Fibroblast of peridontal ligament (primary cell): ENCODE results near the gene ADGRB3.
"Not testable (repeated sequence)": the region's sequence is repeated elsewhere in the genome, so short reads cannot be mapped to it uniquely, and the experiment has no call there.

Source experiments
- DNase-seq: peaks from one replicate; pipeline ENCODE4 v3.0.0-alpha.2; 2010; ENCODE audit errors: extremely low read depth

Gene ADGRB3

DNA sequence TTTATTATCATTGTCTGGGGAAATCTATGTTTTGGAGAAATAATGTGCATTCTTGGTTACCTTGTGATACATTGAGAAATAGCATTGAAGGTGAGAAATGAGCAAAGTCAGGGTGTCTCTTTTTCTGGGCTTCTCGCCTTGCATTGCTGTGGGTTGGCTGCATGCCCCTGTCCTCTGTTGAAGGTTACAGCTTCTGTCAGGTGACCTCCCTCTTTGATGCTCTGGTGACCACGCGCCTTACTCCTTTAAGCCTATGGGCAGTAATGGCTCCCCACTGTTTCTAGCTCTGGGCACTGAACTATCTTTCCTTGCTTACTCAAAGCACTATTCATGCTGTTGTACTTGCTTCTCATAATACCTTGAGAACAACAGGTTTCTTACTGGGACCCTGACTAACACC lies 14.6 kb downstream of the ADGRB3 start:
- DNase-seq: no peak

- no peak for DNase-seq
Measured at GRCh38 chr6:68650142-68650541, 15.1 kb downstream of the ADGRB3 start.

- no peak for DNase-seq
Measured at GRCh38 chr6:68651011-68651985, 16.2 kb downstream of the ADGRB3 start.

DNA sequence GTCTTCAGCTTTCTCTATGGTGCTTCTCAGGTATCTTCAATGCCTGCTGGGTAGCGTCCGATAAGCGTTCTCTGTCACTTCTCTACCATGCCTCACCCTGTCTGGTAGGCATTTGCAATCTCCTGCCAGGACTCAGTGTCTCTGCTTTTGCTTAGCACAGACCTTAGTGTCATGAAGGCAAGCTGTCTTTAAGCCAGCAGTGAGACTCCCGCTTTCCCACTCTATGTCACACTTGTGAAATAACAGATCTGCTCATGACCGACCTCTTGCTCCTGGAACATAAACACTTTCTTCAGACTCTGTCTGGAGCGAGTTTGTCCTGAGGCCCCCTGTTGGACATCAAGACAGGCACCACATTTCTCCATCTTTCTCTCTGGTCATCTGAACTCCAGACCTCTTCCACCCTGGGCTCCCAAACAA lies 17.0 kb downstream of the ADGRB3 start:
- DNase-seq: no peak

GRCh38 chr6:68653074-68653705 lies 18.1 kb downstream of the ADGRB3 start:
- DNase-seq: no peak

DNA sequence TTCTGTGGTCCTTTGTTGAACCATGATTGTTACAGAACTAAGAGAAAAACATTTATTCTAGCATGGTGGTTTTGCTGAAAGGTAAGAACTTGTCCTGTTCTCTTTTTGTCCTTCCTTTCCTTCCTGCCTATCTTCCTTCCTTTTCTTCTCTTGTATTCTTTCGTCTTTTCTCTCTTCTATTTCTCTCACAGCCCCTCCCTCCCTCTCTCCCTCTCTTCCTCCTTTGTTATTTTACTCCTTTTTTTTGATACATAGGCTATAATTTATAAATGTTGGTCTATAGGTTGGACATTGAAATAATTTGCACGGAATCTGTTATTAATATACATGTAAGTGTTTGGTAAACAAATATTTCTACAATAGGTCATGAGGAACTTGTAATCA lies 18.6 kb downstream of the ADGRB3 start:
- DNase-seq: no peak

- DNase-seq: no peak
Measured at GRCh38 chr6:68654134-68654533, 19.1 kb downstream of the ADGRB3 start.

DNA sequence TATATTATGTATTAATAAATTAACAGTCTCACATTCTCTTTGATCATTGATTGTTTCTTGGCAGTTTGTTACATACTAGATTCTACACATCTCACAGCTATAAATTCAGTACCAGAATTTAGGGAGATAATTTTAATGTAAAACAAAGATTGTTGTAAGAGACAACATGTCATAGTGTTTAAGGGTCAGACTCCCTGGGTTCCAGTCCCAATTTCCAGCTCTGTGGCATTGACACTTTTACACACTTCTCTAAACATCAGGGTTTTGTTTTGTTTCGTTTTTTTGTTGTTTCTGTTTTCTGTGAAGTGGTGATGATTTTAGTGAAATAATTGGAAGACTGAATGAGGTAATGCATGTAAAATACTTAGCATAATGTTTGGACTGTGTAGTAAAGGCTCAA lies 19.9 kb downstream of the ADGRB3 start:
- no peak for DNase-seq

DNA sequence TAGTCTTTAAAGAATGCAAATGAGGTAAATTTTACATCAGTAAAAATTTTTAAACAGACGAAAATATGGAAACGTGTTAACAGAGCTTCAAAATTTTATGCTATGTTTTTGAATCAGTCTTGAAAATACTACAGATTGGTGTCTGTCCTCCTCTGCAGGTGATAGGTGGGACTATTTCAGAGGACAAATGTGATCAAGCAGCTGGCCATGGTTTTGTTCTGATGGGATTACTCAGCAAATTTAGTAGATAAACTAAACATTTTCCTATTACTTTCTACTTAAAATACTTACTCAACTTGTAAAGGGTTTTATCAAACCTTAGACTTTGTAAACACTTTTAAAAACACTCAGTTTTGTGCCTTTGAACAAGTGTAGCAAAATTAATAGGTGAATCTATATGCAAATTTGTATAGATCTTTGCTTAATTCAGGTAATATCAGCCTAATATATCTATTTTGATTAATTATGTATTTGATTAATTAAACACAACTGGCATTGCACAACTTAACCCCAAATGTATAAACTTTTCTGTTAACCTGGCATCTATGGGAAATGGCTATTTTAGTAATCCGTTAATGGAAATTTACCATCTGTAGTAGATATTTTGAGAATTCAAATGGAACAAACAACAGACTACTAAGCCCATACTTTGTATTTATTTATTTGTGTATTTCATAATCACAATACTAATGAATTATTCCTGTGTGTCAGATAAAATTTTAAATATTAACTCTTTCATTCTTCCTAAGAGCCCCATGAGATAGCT lies 22.5 kb downstream of the ADGRB3 start:
- no peak for DNase-seq

DNA sequence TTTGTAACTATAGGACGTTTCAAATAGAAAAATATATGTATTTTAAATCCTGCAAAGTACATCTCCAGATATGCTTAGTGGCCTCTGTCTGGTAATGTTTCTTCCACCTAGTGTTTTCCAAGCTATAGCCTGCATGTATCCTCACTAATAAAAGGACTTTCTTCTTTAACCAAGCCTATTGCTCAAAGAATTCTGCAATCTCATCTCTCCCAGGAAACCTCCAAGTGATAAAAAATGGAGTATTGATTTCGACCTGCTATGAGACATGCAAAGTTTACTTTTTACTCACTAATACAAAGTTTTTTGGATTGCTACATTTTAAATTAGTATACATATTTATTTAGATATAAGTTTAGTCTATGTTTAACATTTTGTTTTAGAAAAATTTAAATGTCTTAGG lies 23.3 kb downstream of the ADGRB3 start:
- no peak for DNase-seq

- no peak for DNase-seq
Measured at GRCh38 chr6:68673255-68673654, 38.2 kb downstream of the ADGRB3 start.

- DNase-seq: no peak
Measured at GRCh38 chr6:68675548-68675947, 40.5 kb downstream of the ADGRB3 start.

GRCh38 chr6:68676094-68676493 lies 41.0 kb downstream of the ADGRB3 start:
- not testable (repeated sequence) for DNase-seq

GRCh38 chr6:68677058-68677457 lies 42.0 kb downstream of the ADGRB3 start:
- DNase-seq: no peak

DNA sequence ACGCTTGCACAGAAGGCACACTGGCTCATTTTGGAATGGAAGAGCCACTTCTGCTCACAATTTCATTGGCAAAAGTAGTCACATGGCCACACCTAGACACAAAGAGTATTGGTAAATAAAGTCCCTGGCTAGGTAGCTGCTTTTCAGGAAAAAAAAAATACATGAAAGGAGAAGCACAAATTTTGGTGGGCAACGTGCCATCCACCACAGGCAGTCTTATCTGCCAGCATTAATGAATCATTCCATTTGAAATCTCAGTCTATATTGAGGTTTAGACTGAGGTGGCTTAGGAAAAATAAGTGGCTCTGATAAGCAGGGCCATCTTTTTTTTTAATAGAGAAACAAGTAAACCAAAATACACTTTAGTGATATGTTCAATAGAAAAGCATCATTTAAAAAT lies 44.3 kb downstream of the ADGRB3 start:
- no peak for DNase-seq

DNA sequence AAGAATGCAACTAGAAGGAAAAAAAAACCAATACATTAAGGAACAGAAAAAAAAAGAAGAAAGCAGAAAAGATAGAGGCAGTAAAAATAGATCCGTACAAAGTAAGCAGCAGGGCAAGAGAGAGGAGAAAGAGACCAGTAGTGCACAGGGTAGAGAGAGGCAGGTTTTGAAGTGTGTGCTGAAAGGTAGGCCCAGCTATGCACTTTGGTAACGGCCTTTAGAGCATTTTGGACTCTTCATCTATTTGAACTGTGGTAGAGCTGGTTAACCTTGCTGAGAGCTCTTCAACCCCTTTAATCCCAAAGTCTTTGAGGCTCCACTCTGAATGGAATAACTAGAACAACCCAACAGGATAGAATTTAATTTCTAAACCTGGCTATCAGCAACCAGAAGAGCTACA lies 45.2 kb downstream of the ADGRB3 start:
- no peak for DNase-seq

GRCh38 chr6:68689910-68690309 lies 54.8 kb downstream of the ADGRB3 start:
- DNase-seq: no peak

GRCh38 chr6:68691120-68691519 lies 56.0 kb downstream of the ADGRB3 start:
- no peak for DNase-seq

DNA sequence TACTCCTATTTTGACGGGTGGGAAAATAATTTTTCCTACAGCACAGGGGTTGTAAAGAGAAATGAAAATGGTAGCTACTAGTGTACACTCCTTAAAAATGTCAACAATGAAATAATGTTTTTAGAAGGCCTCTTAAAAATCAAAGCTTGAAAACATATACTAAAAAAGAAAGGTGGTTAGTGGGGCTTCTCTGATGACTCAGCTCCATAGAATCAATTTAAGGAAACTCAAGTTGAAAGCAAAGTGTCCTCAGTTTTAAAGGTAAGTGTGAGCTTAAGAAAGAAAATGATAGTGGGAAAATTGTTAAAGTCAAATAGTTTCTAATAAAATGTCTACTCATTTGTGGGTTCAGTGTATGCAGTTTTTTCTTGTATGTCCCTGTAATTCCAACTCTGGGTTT lies 58.2 kb downstream of the ADGRB3 start:
- DNase-seq: no peak

DNA sequence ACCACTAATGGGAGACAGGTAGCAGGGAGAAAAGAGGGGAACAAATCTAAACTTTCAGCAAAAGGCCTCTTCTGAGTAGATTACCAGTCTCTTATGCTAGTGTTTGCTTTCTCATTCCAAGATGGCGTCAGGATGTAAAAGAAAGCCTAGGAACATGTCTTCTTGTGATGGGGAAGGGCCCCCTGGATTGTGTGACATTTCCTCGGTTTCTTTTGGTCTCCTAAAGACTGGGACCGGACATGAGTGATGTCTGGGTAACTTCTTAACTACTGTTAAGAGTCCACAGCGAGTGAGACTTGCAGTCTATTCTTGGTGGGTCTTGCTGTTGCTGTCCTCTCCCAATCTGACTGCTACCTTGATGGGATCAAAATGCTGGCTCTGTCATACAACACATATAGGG lies 60.3 kb downstream of the ADGRB3 start:
- no peak for DNase-seq

DNA sequence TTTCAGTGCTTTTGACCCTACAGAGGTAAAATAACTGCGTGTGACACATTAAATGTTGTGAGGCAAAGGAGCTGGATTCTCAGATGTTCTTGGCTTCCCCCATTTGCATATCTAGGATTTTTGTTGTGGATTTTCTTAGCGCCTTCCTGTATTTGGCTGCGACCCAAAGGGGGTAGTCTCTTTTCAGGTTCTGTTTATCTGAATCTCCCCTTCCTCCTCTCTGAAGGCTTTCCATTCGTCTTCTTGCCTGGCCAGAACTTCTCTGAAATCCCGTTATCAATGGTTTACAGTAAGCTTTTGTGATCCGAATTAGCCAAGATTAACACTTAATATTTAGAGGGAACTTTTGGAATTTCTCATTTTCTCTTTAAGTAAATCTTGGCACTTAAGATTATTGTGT lies 60.8 kb downstream of the ADGRB3 start:
- DNase-seq: no peak

DNA sequence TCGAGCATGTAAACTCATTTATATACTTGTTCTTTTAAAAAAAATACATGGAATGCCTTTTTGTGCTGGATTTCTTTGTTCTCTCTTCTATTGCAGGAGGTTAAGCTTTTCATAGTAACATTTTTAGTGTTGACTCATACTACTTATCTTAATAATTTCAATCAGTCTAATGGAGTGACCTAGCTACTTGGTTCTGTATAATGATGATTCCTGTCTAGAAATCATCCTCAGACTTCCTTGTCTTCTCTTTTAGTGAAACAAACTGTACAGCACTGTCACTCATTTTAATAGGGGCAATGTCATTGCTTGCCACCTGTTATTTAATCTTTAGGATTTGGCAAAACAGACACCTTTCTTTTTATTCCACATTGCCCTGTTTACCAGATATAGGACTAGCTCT lies 62.3 kb downstream of the ADGRB3 start:
- no peak for DNase-seq

GRCh38 chr6:68701159-68701558 lies 66.1 kb downstream of the ADGRB3 start:
- DNase-seq: no peak
